Thyroid gland (tissue), 4 donors: ENCODE data around the gene EXOC8.

Source experiments
- POLR2A ChIP-seq, 2 donors: fragments of 450-650 bp; IDR thresholded peaks; one replicate each; pipeline ENCODE4 v1.6.1; 2017; ENCODE audit warnings: antibody characterized with exemption in 2 of 2, mild to moderate bottlenecking in 2 of 2, moderate library complexity in 1 of 2
- TF ChIP-seq, protein P1 (sequence below), 6 experiments: fragments of 200-600 bp in 3 of 6; fragments of 450-650 bp in 3 of 6; sonication (generic) in 3 of 6; IDR thresholded peaks; one replicate each; pipeline ENCODE4 v1.5.1; 2016 to 2019; ENCODE audit warnings: antibody characterized with exemption in 6 of 6, mild to moderate bottlenecking in 2 of 6, inconsistent platforms in 1 of 6, moderate library complexity in 1 of 6

DNA sequence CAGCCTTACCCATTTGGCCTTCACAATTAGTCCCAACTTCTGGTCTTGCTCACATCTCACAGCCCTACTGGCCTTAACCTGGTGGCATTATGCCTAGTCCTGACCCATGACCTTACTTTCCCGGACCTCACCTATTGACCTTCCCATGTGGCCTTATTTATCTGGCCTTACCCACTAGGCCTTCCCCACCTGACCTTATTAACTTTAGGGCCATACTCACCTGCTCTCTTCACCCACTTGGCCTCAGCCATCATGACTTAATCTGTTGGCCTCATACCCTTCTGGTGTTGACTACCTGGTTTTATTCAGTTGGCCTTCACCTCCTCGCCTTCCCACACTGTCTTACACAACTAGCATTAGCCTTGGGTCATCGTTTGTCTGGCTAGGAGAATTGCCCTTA is 35.7 kb downstream of the EXOC8 start:
- TF ChIP-seq, protein P1, sequence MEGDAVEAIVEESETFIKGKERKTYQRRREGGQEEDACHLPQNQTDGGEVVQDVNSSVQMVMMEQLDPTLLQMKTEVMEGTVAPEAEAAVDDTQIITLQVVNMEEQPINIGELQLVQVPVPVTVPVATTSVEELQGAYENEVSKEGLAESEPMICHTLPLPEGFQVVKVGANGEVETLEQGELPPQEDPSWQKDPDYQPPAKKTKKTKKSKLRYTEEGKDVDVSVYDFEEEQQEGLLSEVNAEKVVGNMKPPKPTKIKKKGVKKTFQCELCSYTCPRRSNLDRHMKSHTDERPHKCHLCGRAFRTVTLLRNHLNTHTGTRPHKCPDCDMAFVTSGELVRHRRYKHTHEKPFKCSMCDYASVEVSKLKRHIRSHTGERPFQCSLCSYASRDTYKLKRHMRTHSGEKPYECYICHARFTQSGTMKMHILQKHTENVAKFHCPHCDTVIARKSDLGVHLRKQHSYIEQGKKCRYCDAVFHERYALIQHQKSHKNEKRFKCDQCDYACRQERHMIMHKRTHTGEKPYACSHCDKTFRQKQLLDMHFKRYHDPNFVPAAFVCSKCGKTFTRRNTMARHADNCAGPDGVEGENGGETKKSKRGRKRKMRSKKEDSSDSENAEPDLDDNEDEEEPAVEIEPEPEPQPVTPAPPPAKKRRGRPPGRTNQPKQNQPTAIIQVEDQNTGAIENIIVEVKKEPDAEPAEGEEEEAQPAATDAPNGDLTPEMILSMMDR (IDR thresholded peaks at IDR 0.05) = no peak
- TF ChIP-seq POLR2A (IDR thresholded peaks at IDR 0.05) = no peak
